ENCODE data around the gene CNNM3. TPM values are rescaled to one million over a fixed set of nuclear protein-coding genes. Genes with fewer than 3 reads are reported as not detected.

The CNNM3 gene
- total RNA-seq, 6 experiments from 2014 or later, result 11.5 to 37.6 (median 21.6) TPM

DNA sequence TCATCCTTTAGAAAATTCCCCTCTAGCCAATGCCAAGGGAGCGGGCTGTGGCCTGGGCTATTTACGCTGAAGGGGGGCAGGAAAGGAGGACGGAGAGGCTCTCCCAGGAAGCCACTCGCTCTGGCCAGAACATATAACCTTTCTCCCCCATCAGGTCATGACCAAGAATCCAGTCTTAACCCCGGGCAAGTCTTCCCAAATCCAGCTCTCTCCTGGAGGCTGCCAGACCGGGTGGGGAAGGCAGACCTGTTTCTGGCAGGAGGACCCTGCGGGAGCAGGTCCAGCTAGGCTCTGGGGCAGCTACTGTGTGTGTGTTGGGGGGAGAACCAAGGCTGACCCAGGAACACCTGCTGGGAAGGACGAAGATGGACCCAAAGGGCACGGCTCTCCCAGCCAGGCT lies 67.2 kb downstream of the CNNM3 start:
- no peak overlapping the region for H3K4me3 ChIP-seq
- TF ChIP-seq, protein P1, sequence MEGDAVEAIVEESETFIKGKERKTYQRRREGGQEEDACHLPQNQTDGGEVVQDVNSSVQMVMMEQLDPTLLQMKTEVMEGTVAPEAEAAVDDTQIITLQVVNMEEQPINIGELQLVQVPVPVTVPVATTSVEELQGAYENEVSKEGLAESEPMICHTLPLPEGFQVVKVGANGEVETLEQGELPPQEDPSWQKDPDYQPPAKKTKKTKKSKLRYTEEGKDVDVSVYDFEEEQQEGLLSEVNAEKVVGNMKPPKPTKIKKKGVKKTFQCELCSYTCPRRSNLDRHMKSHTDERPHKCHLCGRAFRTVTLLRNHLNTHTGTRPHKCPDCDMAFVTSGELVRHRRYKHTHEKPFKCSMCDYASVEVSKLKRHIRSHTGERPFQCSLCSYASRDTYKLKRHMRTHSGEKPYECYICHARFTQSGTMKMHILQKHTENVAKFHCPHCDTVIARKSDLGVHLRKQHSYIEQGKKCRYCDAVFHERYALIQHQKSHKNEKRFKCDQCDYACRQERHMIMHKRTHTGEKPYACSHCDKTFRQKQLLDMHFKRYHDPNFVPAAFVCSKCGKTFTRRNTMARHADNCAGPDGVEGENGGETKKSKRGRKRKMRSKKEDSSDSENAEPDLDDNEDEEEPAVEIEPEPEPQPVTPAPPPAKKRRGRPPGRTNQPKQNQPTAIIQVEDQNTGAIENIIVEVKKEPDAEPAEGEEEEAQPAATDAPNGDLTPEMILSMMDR (IDR thresholded peaks at IDR 0.05), result no peak
- no peak for TF ChIP-seq POLR2A (IDR thresholded peaks at IDR 0.05)
- DNase-seq (no peak), ATAC-seq (no peak)
- H3K27me3 ChIP-seq, result no peaks in the 10 kb centered on the region
- H3K36me3 ChIP-seq, result no peaks in the 10 kb centered on the region
- 100% methylated on average over 1 of the region's 9 CpGs for WGBS (ENCODE audit: insufficient coverage, low coverage, low lambda C conversion rate, missing lambda C conversion rate)
- H3K9me3 ChIP-seq, result no peaks in the 10 kb centered on the region
- intact Hi-C loops (cut with DNase I), result no loop called here
- H3K27ac ChIP-seq, result no peak overlapping the region
- H3K4me1 ChIP-seq, result no peaks in the 10 kb centered on the region

MicroRNAs within 50 kb of the gene (microRNA counts, 767-probe panel; counts per million panel counts)
- microRNA hsa-miR-3127-5p, result 237 counts per million

Small RNA genes within 50 kb of the gene (microRNA-seq; reads per million reads assigned to microRNA genes)
- 0.29 to 0.64 reads per million in 2 donors for gene MIR3127

Small RNA genes within 50 kb of the gene (small RNA-seq; reads per million reads assigned to genes)
- gene MIR3127, result 0.48 to 0.65 reads per million in 2 experiments

Other genes starting within 250 kb of the CNNM3 start
- gene KANSL3, start 178.0 kb upstream of the CNNM3 start, total RNA-seq, result 10 to 100 TPM; 17.3 to 29.3 (median 21.6) TPM
- not detected for gene FER1L5, start 173.5 kb upstream of the CNNM3 start, total RNA-seq
- 10 to 100 TPM in 3 of 6 experiments, 1 to 10 TPM in 3; 5.5 to 17.8 (median 11.3) TPM for gene LMAN2L, start 76.2 kb upstream of the CNNM3 start, total RNA-seq
- 1 to 10 TPM; 2.3 to 4.9 (median 3.7) TPM for gene CNNM4, start 55.4 kb upstream of the CNNM3 start, total RNA-seq
- 1 to 10 TPM in 5 of 6 experiments, under 1 TPM in 1; 0.98 to 4.0 (median 2.7) TPM for gene ANKRD23, start 27.8 kb downstream of the CNNM3 start, total RNA-seq
- gene ANKRD39, start 41.7 kb downstream of the CNNM3 start, total RNA-seq, result 10 to 100 TPM in 3 of 6 experiments, 1 to 10 TPM in 3; 6.0 to 16.3 (median 9.7) TPM
- gene SEMA4C, start 53.8 kb downstream of the CNNM3 start, total RNA-seq, result 10 to 100 TPM; 11.9 to 18.9 (median 12.6) TPM
- under 1 TPM in 1 of 6 experiments, not detected in 5; 0.33 TPM for gene FAM178B, start 170.3 kb downstream of the CNNM3 start, total RNA-seq